ENCODE data around the gene ERAP2.
"Not testable (repeated sequence)": the region's sequence is repeated elsewhere in the genome, so short reads cannot be mapped to it uniquely, and the experiment has no call there.

Gene ERAP2

GRCh38 chr5:96901384-96901783 is 25.1 kb downstream of the ERAP2 start:
- no peak for DNase-seq (ENCODE audit: low spot score)

DNA sequence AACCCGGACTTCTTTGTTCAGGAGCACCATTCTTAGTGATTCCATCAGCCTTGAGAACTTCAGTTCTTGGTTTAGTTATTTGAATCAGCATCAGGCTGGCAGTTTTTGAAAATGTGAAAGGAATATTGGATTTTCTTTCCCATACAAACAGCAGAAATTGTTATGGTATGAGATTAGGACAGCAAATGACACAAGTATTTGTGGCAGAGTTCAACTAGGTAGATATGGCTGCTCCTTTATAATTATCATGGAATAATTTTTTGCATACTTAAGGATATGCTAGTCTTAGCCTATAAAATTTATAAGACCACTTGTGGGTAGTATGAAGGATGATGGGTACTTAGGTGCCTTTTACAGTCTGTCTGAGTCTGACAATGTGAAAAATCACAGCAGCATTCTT is 25.5 kb downstream of the ERAP2 start:
- no peak for DNase-seq (ENCODE audit: low spot score)

- DNase-seq (ENCODE audit: low spot score) = no peak
These were observed 26.6 kb downstream of the ERAP2 start for GRCh38 chr5:96902876-96903275.

GRCh38 chr5:96903300-96903699 is 27.0 kb downstream of the ERAP2 start:
- DNase-seq (ENCODE audit: low spot score) = no peak

DNA sequence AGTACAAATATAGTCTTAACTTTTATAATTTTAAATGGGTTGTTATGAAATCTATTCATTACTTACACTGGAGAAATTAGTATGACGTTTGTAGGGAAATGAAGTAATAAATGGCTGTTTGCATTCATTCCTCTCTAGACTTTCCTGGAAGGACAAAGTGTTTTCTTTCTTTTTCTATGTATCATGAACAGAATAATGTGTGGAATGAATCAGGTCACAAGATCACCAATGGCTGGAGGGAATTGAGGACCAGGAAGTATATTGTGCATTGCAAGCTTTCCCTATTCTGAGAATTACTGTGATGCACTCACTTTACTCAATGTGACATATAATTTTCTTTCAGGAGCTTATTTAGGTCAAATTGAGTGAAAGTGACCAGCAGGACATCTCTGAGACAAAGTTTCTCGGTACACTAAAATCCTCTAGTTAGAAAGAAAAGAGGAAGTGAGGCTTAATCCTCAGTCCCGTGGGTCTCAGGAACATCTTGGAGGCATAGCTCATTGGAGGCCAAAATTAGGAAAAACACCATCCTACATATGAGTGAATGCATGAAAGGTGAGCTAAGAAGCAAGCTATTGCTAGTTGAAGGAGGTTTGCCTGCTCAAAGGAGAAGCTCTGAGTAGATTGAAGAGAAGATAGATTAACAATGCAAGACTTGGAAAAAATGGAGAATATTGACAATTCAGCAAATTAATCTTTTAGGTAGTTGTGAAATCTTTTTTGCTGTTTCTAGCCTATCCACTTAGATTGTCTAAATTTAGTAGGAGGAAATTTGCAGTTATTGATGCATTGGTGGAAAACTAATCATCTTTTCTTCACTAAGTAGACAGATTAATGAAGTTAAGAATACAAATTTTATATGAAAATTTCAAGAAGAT is 28.0 kb downstream of the ERAP2 start:
- no peak for DNase-seq (ENCODE audit: low spot score)

GRCh38 chr5:96905864-96906263 is 29.6 kb downstream of the ERAP2 start:
- DNase-seq (ENCODE audit: low spot score) = no peak

- no peak for DNase-seq (ENCODE audit: low spot score)
These were observed 32.7 kb downstream of the ERAP2 start for GRCh38 chr5:96909003-96909402.

DNA sequence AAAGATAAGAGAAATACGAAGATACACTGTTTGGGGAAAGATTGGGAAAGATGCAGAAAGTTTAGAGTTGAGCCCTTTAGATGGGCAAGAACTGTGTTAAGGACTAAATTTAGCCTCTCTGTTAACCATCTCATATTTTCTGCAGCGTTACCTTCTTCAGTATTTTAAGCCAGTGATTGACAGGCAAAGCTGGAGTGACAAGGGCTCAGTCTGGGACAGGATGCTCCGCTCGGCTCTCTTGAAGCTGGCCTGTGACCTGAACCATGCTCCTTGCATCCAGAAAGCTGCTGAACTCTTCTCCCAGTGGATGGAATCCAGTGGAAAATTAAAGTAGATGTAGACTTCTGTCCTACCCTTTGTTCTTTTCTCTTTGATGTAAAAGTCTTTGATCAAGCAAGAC is 33.1 kb downstream of the ERAP2 start:
- DNase-seq (ENCODE audit: low spot score) = no peak

GRCh38 chr5:96911139-96911538 is 34.8 kb downstream of the ERAP2 start:
- no peak for DNase-seq (ENCODE audit: low spot score)

DNA sequence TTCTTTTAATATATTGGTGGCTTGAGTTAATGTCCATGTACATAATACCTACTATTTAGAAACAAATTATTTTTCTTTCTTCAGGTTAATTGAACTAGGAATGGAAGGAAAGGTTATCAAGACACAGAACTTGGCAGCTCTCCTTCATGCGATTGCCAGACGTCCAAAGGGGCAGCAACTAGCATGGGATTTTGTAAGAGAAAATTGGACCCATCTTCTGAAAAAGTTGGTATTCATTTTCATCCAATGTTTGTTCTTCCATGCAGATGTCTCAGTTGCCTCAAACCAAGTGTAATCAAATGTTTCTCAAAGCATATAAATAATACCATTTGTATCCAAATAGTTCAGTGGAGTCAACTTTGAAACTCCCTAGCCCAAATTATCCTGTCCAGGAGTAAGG is 36.9 kb downstream of the ERAP2 start:
- DNase-seq (ENCODE audit: low spot score) = no peak

DNA sequence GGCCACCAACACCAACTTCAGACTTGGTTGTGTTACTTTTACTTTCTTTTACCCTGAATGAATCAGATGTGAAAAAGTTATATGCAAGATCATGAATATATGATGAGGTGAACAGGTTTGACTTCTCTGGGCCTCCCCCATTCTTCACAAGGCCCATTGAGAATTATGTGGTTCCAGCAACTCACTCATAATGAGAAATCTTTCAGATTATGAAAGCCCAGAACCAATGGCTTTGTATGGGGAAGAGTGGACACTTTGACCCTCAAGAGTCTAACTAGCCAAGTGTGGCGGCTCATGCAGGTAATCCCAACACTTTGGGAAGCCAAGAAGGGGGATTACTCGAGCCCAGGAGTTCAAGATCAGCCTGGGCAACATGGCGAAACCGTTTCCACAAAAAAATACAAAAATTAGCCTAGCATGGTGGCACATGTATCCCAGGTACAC is 43.5 kb downstream of the ERAP2 start:
- no peak for DNase-seq (ENCODE audit: low spot score)

DNA sequence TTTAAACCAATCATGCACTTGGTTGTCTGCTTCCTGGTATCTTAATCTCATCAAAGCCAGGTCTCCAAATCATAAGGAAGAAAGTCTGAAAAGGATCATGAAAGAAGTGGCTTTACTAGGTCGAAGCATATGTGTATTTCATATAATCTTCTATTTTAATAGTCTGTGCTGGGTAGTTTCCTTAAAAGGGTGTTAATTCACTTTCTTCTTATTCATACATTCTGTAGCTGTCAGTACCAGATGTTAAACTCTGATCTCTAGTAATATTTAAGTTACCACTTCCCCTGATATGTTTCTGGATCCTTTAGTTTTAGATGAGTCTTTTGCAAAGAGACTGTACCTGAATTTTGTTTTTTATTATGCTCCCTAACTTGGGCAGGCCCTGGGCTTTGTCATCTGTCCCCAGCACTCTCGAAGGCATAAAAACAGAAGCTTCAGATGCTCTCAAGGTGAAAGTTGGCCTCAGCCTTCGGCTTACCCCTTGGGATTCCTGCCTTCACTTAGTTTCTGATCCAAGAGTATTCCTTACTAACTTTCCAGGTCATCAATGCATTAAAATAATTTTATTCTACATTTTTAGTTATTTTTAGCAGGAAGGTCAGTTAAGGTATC is 44.5 kb downstream of the ERAP2 start:
- no peak for DNase-seq (ENCODE audit: low spot score)

DNA sequence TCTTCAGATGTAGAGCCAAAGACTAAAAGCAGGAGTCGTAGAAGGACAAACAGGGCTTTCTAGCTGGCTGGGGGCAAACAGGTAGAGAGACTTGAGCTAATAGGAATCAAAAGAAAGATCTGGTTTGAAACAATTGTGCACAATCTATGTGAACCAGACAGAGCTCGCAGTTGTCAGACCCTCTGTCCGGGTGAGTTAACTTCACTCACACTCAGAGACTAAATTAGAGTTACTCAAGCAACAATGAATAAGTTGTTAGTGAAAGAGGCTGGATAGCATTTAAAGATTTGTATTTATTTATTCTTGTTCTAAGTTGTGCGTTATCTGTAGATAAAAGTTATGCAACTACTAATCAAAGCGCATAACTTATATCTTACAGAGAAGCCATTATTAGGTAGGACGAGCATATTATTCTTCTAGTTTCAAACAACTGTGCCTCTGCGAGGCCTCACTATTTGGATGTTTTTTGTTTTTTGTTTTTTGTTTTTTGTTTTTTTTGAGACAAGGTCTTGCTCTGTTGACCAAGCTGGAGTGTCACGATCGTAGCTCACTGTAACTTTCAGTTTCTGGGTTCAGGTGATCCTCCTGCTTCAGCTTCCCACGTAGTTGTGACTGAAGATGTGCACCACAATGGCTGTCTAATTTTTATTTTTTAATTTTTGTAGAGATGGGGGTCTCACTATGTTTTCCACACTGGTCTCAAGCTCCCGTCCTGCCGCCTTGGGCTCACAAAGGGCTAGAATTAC is 46.4 kb downstream of the ERAP2 start:
- DNase-seq (ENCODE audit: low spot score) = no peak

- DNase-seq (ENCODE audit: low spot score) = no peak
These were observed 47.7 kb downstream of the ERAP2 start for GRCh38 chr5:96924016-96924443.

DNA sequence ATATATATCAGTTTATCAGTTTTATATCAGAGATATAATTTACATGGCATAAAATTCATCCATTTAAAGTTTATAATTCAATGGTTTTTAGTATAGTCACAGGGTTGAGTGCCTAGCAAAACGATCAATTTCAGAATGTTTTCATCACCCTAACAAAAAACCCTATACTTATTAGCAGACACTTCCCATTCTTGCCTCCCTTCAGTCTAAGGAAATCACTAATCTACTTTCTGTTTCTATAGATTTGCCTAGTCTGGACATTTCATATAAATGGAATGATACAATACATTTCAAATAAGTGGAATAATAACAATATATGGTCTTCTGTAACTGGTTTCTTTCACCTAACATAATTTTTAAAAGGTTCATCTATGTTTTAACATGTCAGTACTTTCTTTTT is 50.0 kb downstream of the ERAP2 start:
- no peak for DNase-seq (ENCODE audit: low spot score)

DNA sequence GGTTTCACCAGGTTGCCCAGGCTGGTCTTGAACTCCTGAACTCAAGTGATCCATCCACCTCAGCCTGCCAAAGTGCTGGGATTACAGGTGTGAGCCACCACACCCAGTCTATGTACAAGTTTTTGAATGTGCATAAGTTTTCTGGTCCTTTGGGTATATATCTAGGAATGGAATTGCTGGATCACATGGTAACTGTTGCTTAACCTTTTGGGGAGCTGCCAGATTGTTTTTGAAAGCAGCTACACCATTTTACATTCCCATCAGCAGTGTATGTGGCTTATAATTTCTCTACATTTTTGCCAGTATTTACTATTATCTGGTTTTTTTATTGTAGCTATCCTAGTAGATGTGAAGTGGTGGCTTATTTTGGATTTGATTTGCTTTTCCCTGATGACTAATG is 50.7 kb downstream of the ERAP2 start:
- no peak for DNase-seq (ENCODE audit: low spot score)

- no peak for DNase-seq (ENCODE audit: low spot score)
These were observed 52.8 kb downstream of the ERAP2 start for GRCh38 chr5:96928931-96929708.

- no peak for DNase-seq (ENCODE audit: low spot score)
These were observed 53.8 kb downstream of the ERAP2 start for GRCh38 chr5:96930058-96930457.

GRCh38 chr5:96930589-96930988 is 54.3 kb downstream of the ERAP2 start:
- DNase-seq (ENCODE audit: low spot score) = no peak

GRCh38 chr5:96931037-96931436 is 54.7 kb downstream of the ERAP2 start:
- DNase-seq (ENCODE audit: low spot score) = not testable (repeated sequence)

DNA sequence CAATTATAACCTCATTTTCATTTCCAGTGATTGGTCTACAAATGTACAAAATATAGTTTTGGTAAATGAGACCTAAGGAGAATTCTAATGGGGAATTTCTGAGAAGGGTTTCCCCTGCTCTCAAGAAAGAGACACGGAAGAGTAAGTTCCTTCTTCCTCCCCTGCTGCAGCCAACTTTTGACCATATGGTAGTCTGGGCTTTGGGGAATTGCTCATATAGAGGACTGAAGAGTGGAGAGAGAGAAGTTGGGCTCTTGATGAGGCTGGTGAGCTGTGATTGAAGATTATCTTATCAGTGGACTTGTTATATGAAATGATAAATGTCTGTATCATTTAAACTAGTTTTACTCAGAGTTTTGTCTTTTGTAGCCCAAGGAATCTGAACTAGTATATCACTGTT is 55.3 kb downstream of the ERAP2 start:
- no peak for DNase-seq (ENCODE audit: low spot score)

GRCh38 chr5:96932026-96932425 is 55.7 kb downstream of the ERAP2 start:
- no peak for DNase-seq (ENCODE audit: low spot score)
